Fibroblast of skin of right quadriceps (primary cell): Measurements from ENCODE around the gene SMARCC1.
"Not testable (repeated sequence)": the region's sequence is repeated elsewhere in the genome, so short reads cannot be mapped to it uniquely, and the experiment has no call there.

Experiments used
- DNase-seq: peaks from one replicate; pipeline ENCODE4 v3.0.0-alpha.2; 2013

SMARCC1 gene

DNA sequence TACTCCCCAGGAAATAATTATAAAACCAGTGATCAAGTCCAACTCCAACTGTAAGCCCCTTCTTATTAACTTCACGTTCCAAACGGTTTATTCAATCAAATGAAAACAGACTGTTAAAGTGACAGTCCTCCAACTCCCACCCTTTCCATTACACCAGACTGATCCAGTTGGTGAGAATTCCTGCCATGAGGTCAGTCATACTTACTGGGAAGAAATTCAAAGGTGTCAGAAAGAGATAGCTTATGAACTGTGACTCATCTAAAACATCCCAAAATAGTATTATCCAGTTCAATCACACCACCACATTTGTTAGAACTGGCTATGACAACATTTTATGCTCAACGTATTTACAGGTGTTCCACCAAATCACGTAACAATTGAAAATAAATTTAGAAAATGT is 19.5 kb downstream of the SMARCC1 start:
- DNase-seq: no peak

GRCh38 chr3:47761046-47761445 is 20.6 kb downstream of the SMARCC1 start:
- no peak for DNase-seq

DNA sequence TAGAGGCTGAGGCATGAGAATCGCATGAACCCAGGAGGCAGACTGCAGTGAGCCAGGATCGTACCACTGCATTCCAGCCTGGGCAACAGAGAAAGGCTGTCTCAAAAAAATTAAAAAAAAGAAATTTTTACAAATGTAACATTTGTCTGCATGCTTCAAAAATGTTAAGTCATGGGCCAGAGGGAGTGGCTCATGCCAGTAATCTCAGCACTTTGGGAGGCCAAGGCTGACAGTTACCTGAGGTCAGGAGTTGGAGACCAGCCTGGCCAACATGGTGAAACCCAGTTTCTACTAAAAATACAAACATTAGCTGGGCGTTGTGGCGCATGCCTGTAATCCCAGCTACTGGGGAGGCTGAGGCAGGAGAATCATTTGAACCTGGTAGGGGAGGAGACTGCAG is 21.5 kb downstream of the SMARCC1 start:
- not testable (repeated sequence) for DNase-seq

- no peak for DNase-seq
These were observed 23.2 kb downstream of the SMARCC1 start for GRCh38 chr3:47758261-47759025.

- DNase-seq: no peak
These were observed 29.0 kb downstream of the SMARCC1 start for GRCh38 chr3:47752716-47753115.

GRCh38 chr3:47750811-47751354 is 30.8 kb downstream of the SMARCC1 start:
- DNase-seq: not testable (repeated sequence)

- DNase-seq: no peak
These were observed 34.1 kb downstream of the SMARCC1 start for GRCh38 chr3:47747558-47747957.

GRCh38 chr3:47746264-47746663 is 35.4 kb downstream of the SMARCC1 start:
- DNase-seq: no peak

DNA sequence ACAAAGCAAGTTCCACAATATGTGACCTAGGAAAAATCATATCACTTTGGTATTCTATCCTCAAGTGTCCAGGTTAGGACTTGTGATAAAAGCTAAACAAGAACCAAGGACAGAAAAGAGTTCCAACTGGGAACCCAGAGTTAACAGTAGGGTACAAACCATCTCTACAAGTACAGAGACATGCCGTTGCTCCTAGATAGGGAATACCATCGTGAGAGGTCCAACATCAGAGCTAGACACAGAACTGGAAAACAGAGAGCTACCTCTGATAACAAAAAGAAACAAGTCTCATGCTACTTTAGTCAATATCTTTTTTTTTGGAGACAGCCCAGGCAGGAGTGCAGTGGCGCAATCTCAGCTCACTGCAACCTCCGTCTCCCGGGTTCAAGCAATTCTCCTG is 37.8 kb downstream of the SMARCC1 start:
- DNase-seq: no peak

DNA sequence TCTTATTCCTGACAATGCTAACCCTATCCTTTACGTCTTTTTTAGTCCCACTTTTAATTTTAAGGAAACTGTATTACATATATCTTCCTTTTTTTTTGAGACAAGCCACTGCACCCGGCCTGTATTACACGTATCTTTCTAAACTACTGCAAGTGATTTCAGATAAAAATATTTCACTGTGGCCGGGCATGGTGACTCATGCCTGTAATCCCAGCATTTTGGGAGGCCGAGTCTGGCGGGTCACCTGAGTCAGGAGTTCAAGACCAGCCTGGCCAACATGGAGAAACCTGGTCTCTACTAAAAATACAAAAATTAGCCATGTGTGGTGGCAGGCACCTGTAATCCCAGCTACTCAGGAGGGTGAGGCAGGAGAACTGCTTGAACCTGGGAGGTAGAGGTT is 38.3 kb downstream of the SMARCC1 start:
- DNase-seq: peak; percentile 5

GRCh38 chr3:47741925-47742324 is 39.8 kb downstream of the SMARCC1 start:
- no peak for DNase-seq

DNA sequence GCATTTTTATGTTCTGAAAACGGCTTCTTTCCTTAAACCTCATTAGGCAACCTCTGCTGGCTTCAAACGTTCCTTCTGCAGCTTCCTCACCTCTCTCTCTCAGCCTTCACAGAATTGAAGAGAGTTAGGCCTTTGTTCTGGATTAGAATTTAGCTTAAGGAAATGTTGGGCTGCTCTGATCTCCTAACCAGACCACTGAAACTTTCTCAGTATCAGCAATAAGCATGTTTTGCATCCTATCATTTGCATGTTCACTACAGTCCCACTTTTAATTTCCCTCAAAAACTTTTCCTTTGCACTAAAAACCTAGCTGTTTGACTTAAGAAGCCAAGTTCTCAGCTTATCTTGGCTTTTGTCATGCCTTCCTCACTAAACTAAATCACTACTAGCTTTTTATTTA is 49.5 kb downstream of the SMARCC1 start:
- DNase-seq: no peak

GRCh38 chr3:47731061-47731460 is 50.6 kb downstream of the SMARCC1 start:
- no peak for DNase-seq

DNA sequence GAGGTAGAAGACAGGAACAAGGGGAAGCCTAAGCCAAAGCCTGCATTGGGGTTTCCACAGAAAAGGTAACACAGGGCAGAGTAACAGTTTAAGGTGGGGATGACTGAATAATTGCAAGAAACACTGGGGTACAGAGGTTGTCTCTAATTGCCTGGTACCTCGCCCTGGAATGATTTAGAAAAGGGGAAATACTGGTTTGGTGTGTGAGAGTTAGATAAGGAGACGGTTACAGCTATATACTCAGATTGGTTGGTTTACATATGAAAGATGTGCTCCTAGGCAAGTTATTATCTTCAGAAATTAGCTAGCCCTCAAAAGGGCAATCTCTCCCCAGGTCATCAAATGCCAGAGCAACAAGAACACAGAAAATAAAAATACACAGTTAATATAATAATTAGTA is 58.8 kb downstream of the SMARCC1 start:
- DNase-seq: no peak

DNA sequence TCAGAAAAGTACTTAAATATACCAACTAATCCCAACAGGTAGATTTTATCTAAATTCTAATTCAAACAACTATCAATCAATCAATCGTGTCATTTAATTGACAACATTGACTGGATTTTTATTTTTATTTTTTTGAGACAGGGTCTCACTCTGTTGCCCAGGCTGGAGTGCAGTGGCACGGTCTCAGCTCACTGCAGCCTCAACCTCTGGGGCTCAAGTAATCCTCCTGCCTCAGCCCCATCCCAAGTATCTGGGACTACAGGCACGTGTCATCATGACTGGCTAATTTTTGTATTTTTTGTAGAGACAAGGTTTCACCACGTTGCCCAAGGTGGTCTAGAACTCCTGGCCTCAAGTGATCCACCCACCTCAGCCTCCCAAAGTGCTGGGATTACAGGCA is 64.2 kb downstream of the SMARCC1 start:
- not testable (repeated sequence) for DNase-seq

DNA sequence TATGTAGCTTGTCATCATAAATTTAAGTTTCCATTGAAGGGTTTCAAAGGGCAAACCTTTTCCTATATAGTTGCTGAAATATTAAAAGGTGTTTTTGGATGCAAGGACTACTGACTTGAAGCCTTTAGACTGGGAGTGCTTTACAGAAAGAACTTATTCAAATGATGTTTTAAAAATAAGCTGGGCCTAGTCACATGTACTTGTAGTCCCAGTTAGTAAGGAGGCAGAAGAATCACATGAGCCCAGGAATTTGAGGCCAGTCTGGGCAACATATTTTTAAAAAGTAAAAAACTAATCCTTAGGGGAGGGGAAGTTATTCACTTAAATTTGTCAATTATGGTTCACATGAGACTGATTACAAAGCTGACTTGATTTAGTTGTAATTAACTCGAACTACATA is 65.0 kb downstream of the SMARCC1 start:
- DNase-seq: no peak

DNA sequence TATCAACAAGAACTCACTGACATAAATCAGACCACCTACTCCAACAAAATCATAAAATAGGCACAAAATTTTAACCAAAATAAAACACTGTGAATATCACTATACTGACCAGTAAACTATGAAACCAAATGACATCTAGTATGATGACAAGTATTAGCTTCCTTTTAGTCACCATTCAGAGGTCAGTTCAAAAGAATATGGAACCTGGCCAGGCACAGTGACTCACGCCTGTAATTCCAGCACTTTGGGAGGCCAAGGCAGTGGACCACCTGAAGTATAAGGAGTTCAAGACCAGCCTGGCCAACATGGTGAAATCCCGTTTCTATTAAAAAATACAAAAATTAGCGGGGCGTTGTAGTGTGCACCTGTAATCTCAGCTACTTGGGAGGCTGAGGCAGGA is 65.8 kb downstream of the SMARCC1 start:
- DNase-seq: peak; percentile 47

DNA sequence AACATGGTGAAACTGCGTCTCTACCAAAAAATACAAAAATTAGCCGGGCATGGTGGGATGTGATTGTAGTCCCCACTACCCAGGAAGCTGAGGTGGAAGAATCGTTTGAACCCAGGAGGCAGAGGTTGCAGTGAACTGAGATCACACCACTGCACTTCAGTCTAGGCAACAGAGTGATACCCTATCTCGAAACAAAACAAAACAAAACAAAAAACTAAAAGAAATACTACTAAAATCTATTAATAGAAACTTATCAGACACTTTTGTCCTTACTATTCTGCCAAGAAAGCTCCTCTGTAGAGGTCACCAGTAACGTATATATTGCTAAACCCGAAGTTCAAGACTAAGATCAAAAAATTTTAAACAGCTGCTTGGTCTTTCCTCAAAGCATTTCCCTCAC is 67.1 kb downstream of the SMARCC1 start:
- no peak for DNase-seq

- DNase-seq: no peak
These were observed 68.0 kb downstream of the SMARCC1 start for GRCh38 chr3:47713655-47714054.

- DNase-seq: no peak
These were observed 69.3 kb downstream of the SMARCC1 start for GRCh38 chr3:47712398-47712797.

DNA sequence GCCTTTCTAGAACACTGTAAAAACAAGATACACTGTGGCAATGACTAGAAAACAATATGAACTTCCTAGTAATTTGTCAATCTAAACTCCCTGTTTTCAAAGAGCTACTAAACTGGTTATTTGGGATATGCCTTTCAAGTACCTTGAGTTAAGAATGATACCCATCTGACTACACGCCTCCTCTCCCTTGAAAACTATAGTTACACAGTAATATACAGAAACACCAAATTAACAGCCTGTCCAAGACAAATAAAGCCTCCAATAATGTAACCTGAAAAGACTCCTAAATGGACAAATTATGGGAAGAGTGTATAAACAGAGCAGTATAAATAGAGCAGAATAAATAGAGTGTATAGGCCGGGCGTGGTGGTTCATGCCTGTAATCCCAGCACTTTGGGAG is 70.1 kb downstream of the SMARCC1 start:
- DNase-seq: no peak

DNA sequence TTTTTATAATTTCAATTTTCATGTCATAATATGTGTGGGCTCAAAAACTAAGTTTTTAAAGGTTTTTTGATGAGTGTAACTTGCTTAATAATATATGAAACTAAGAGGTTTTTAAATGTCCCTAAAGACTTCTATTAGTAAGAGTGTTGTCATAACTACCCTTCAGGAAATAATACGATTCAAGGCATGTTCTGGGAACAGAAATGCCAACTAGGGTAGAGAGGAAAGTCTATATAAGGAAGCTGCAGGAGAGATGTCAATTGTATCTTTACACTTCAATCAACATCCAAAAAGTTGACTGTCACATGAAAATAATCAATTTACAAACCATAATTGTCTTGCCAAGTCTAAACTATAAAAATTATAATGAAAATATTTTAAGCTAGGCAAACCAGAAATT is 76.3 kb downstream of the SMARCC1 start:
- no peak for DNase-seq

DNA sequence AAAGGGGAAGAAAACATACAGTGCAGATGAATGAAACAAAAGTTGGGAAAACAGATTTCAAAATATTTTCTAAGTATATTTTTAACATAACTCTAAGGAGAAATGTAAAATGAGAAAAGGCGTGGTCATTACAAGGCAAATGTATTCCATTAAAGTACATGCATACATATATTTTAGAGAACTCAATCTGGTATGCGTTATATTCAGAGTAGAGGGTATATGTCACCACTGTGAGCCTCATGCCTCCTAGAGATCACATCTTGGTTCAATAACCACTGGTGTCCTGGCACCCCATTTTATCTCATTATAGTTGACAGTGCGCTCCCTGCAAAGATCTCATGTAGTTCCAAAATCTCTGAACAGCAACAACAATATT is 77.5 kb downstream of the SMARCC1 start:
- no peak for DNase-seq

DNA sequence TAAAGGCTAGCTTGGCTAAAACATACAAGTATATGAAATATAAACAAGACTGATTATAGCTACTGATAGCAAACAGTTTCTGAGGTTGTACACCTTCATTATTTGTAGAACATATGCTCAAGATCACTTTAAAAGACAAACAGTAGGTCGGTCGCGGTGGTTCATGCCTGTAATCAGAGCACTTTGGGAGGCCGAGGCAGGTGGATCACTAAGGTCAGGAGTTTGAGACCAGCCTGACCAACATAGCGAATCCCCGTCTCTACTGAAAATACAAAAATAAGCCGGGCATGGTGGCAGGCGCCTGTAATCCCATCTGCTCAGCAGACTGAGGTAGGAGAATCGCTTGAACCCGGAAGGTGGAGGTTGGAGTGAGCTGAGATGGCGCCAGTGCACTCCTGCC is 80.3 kb downstream of the SMARCC1 start:
- DNase-seq: no peak

GRCh38 chr3:47692158-47692557 is 89.5 kb downstream of the SMARCC1 start:
- DNase-seq: no peak
